ENCODE data around the gene OPN3. TPM values are rescaled to one million over a fixed set of nuclear protein-coding genes. Genes with fewer than 3 reads are reported as not detected.
A peak's percentile ranks its signal among the peaks of the same experiment; 100 is the strongest.

Gene OPN3
- total RNA-seq, 1 donor from 2014 or later = 114 TPM

GRCh38 chr1:241617426-241617825, 22.7 kb downstream of the OPN3 start:
- no peak for DNase-seq (ENCODE audit: low read depth)

GRCh38 chr1:241615043-241615974, 24.9 kb downstream of the OPN3 start:
- DNase-seq (ENCODE audit: low read depth) = peak; percentile 98

GRCh38 chr1:241614572-241614971, 25.6 kb downstream of the OPN3 start:
- no peak for DNase-seq (ENCODE audit: low read depth)

- DNase-seq (ENCODE audit: low read depth) = peak; percentile 78
These were observed 26.0 kb downstream of the OPN3 start for GRCh38 chr1:241614144-241614543.

GRCh38 chr1:241612533-241613477, 27.4 kb downstream of the OPN3 start:
- peak; percentile 94 for DNase-seq (ENCODE audit: low read depth)

- no peak for DNase-seq (ENCODE audit: low read depth)
These were observed 28.4 kb downstream of the OPN3 start for GRCh38 chr1:241611736-241612135.

GRCh38 chr1:241611063-241611462, 29.1 kb downstream of the OPN3 start:
- DNase-seq (ENCODE audit: low read depth) = peak; percentile 83

- no peak for DNase-seq (ENCODE audit: low read depth)
These were observed 29.9 kb downstream of the OPN3 start for GRCh38 chr1:241610056-241610815.

GRCh38 chr1:241608379-241609033, 31.7 kb downstream of the OPN3 start:
- peak; percentile 77 for DNase-seq (ENCODE audit: low read depth)

GRCh38 chr1:241607497-241607896, 32.7 kb downstream of the OPN3 start:
- no peak for DNase-seq (ENCODE audit: low read depth)

- DNase-seq (ENCODE audit: low read depth) = peak; percentile 92
These were observed 33.6 kb downstream of the OPN3 start for GRCh38 chr1:241606544-241606943.

- DNase-seq (ENCODE audit: low read depth) = peak; percentile 73
These were observed 34.9 kb downstream of the OPN3 start for GRCh38 chr1:241605146-241605805.

GRCh38 chr1:241603731-241604245, 36.4 kb downstream of the OPN3 start:
- peak; percentile 88 for DNase-seq (ENCODE audit: low read depth)

- DNase-seq (ENCODE audit: low read depth) = peak; percentile 62
These were observed 39.7 kb downstream of the OPN3 start for GRCh38 chr1:241600496-241600901.

GRCh38 chr1:241598249-241598648, 41.9 kb downstream of the OPN3 start:
- peak; percentile 67 for DNase-seq (ENCODE audit: low read depth)

- no peak for DNase-seq (ENCODE audit: low read depth)
These were observed 43.5 kb downstream of the OPN3 start for GRCh38 chr1:241596633-241597032.

GRCh38 chr1:241593186-241593585, 47.0 kb downstream of the OPN3 start:
- DNase-seq (ENCODE audit: low read depth) = no peak

- peak; percentile 98 for DNase-seq (ENCODE audit: low read depth)
These were observed 47.8 kb downstream of the OPN3 start for GRCh38 chr1:241592273-241592958.

GRCh38 chr1:241591736-241592135, 48.4 kb downstream of the OPN3 start:
- DNase-seq (ENCODE audit: low read depth) = no peak

- DNase-seq (ENCODE audit: low read depth) = peak; percentile 96
These were observed 48.9 kb downstream of the OPN3 start for GRCh38 chr1:241591317-241591716.

Measured in renal cortical epithelial cell (primary cell).